Testis (tissue), 3 donors: Measurements from ENCODE around the gene C5. TPM values are rescaled to one million over a fixed set of nuclear protein-coding genes. Genes with fewer than 3 reads are reported as not detected.
A peak's percentile ranks its signal among the peaks of the same experiment; 100 is the strongest.

Source experiments
- DNase-seq: peaks from one replicate; pipeline ENCODE4 v3.0.0-alpha.2; 2019
- H3K27ac ChIP-seq, 2 donors: fragments of 200-600 bp; sonication (generic); one replicate each; pipeline ENCODE4 v1.5.1; 2019
- H3K27me3 ChIP-seq: fragments of 200-600 bp; sonication (generic); one replicate; pipeline ENCODE4 v1.5.1; 2019
- H3K36me3 ChIP-seq: fragments of 200-600 bp; sonication (generic); one replicate; pipeline ENCODE4 v1.5.1; 2017; ENCODE audit warnings: low read depth; ENCODE audit errors: missing control alignments
- H3K4me1 ChIP-seq: fragments of 200-600 bp; sonication (generic); one replicate; pipeline ENCODE4 v1.5.1; 2019
- H3K4me3 ChIP-seq, 2 donors: fragments of 200-600 bp; sonication (generic); one replicate each; pipeline ENCODE4 v1.5.1; 2017 to 2019
- H3K9me3 ChIP-seq: fragments of 200-600 bp; sonication (generic); one replicate; pipeline ENCODE4 v1.5.1; 2017
- CTCF ChIP-seq, 3 experiments: fragments of 450-650 bp in 2 of 3; fragments of 200-600 bp in 1 of 3; sonication (generic) in 1 of 3; IDR thresholded peaks; one replicate each; pipeline ENCODE4 v1.5.1; 2016 to 2019; ENCODE audit warnings: antibody characterized with exemption in 3 of 3, mild to moderate bottlenecking in 2 of 3, moderate library complexity in 1 of 3
- POLR2A ChIP-seq: fragments of 450-650 bp; IDR thresholded peaks from one replicate; pipeline ENCODE4 v1.6.1; 2017; ENCODE audit warnings: antibody characterized with exemption, mild to moderate bottlenecking, moderate library complexity
- WGBS, 2 donors: methylation state at CpG; one replicate each; pipeline ENCODE4 v1.1.5; 2018; 5-methylcytosine and 5-hydroxymethylcytosine counted together
- intact Hi-C: fragments of 100-400 bp; cut with DNase I; formaldehyde crosslinking; loops from one replicate; pipeline ENCODE4 v1.15.1; 2023; ENCODE audit warnings: low total_unique reads
- polyA plus RNA-seq: library from polyadenylated mRNA; stranded (reverse); fragments of 350-450 nt; fragmentation: Illumina TruSeq; extraction: RNeasy Lipid Tissue Mini Kit (QIAGEN cat#74804); gene quantifications from one replicate; pipeline ENCODE4 v1.2.3, GENCODE V29; 2014; ENCODE audit warnings: low read depth, low replicate concordance; ENCODE audit not compliant: insufficient read depth
- total RNA-seq, 2 donors: library from RNA; depleted of rRNA; stranded (reverse); fragments of >200 nt; gene quantifications; one replicate each; pipeline ENCODE4 v1.2.3, GENCODE V29; 2016

The C5 gene
- total and polyA plus RNA-seq, 3 donors from 2014 or later, result 3.2 to 8.0 (median 5.1) TPM

- Histone ChIP-seq H3K27ac (no peak overlapping the region), H3K4me3 (no peak overlapping the region), H3K36me3 (no peaks in the 10 kb centered on the region), H3K9me3 (no peaks in the 10 kb centered on the region), H3K27me3 (no peaks in the 10 kb centered on the region), H3K4me1 (no peaks in the 10 kb centered on the region)
- intact Hi-C loops, result loop anchor here (5.0 kb wide), 1 partner anchor 48 kb away; the partner anchor contains the start of gene PHF19
- TF ChIP-seq CTCF (IDR thresholded peaks at IDR 0.05) (no peak), POLR2A (no peak)
- no peak for DNase-seq
- 67 to 72% methylated on average over 10 to 13 of the region's 13 CpGs for WGBS, 2 donors
These were observed 124.3 kb downstream of the C5 start for GRCh38 chr9:120925535-120926396.

- intact Hi-C loops, result loop anchor here (5.0 kb wide), 1 partner anchor 48 kb away; the partner anchor contains the start of gene PHF19
- Histone ChIP-seq H3K27me3 (no peaks in the 10 kb centered on the region), H3K4me3 (no peak overlapping the region), H3K4me1 (peaks cover 5% of the 10 kb centered on the region), H3K27ac (no peak overlapping the region), H3K36me3 (no peaks in the 10 kb centered on the region), H3K9me3 (no peaks in the 10 kb centered on the region)
- TF ChIP-seq POLR2A (no peak), CTCF (IDR thresholded peaks at IDR 0.05) (no peak)
- 79 to 84% methylated on average over 11 of the region's 11 CpGs for WGBS, 2 donors
- no peak for DNase-seq
These were observed 125.2 kb downstream of the C5 start for GRCh38 chr9:120924698-120925534.

GRCh38 chr9:120923620-120924328 lies 126.3 kb downstream of the C5 start:
- no peak for DNase-seq
- no peak for TF ChIP-seq CTCF (IDR thresholded peaks at IDR 0.05)
- TF ChIP-seq POLR2A, result no peak
- intact Hi-C loops, result no loop called here
- Histone ChIP-seq H3K27ac (no peak overlapping the region), H3K4me3 (no peak overlapping the region), H3K9me3 (no peaks in the 10 kb centered on the region), H3K36me3 (no peaks in the 10 kb centered on the region), H3K4me1 (peaks cover 15% of the 10 kb centered on the region), H3K27me3 (no peaks in the 10 kb centered on the region)
- WGBS, 2 donors, result 94 to 95% methylated on average over 11 of the region's 11 CpGs

GRCh38 chr9:120922404-120923195 lies 127.5 kb downstream of the C5 start:
- intact Hi-C loops, result no loop called here
- H3K4me1 ChIP-seq, result peaks cover 19% of the 10 kb centered on the region
- H3K4me3 ChIP-seq, result no peak overlapping the region
- H3K9me3 ChIP-seq, result no peaks in the 10 kb centered on the region
- peak overlapping the region in 1 of 2 donors; percentile 28 for H3K27ac ChIP-seq
- H3K36me3 ChIP-seq, result no peaks in the 10 kb centered on the region
- WGBS, 2 donors, result 72 to 73% methylated on average over 7 of the region's 7 CpGs
- no peaks in the 10 kb centered on the region for H3K27me3 ChIP-seq
- TF ChIP-seq CTCF (IDR thresholded peaks at IDR 0.05) (no peak), POLR2A (no peak)
- DNase-seq, result no peak
